K562 (cell line): ENCODE data around the gene WEE1. TPM values are rescaled to one million over a fixed set of nuclear protein-coding genes. Genes with fewer than 3 reads are reported as not detected.
A peak's percentile ranks its signal among the peaks of the same experiment; 100 is the strongest.

ENCODE experiments used
- BRD4 ChIP-seq: fragments of 200-600 bp; sonication (generic); IDR thresholded peaks from 2 replicates; pipeline ENCODE4 v1.6.1; 2017; ENCODE audit warnings: inconsistent platforms
- ELF1 ChIP-seq: fragments of 200-800 bp; sonication (Bioruptor generic); IDR thresholded peaks from 2 replicates; pipeline ENCODE4 v1.6.1; 2016; ENCODE audit warnings: missing genetic modification characterization, missing compliant biosample characterization
- HMG20B ChIP-seq: fragments of 250-450 bp; sonication (Bioruptor Pico); IDR thresholded peaks from 2 replicates; pipeline ENCODE4 v1.5.0; 2021; ENCODE audit warnings: mild to moderate bottlenecking
- HSF4 ChIP-seq: fragments of 250-450 bp; sonication (Bioruptor Pico); IDR thresholded peaks from 2 replicates; pipeline ENCODE4 v2.1.2; 2022; ENCODE audit warnings: mild to moderate bottlenecking, moderate library complexity, borderline replicate concordance
- IFI16 ChIP-seq: fragments of 250-450 bp; sonication (Bioruptor Pico); IDR thresholded peaks from 2 replicates; pipeline ENCODE4 v2.1.2; 2022; ENCODE audit warnings: mild to moderate bottlenecking, inconsistent platforms
- KLF1 ChIP-seq: fragments of 450-650 bp; IDR thresholded peaks from 2 replicates; pipeline ENCODE4 v1.6.1; 2016; ENCODE audit warnings: missing genetic modification characterization, missing compliant biosample characterization
- KLF16 ChIP-seq: IDR thresholded peaks from 2 replicates; pipeline ENCODE4 v1.6.1; 2016; ENCODE audit warnings: antibody characterized with exemption
- MAFF ChIP-seq: IDR thresholded peaks from 2 replicates; pipeline ENCODE4 v1.6.1; 2012; ENCODE audit warnings: low read length, improper control_type of control experiment
- NR2F6 ChIP-seq: fragments of 450-650 bp; formaldehyde crosslinking; IDR thresholded peaks from 2 replicates; pipeline ENCODE4 v1.4.0; 2020; ENCODE audit warnings: mild to moderate bottlenecking
- SUPT5H ChIP-seq: fragments of 450-650 bp; IDR thresholded peaks from 2 replicates; pipeline ENCODE4 v1.6.1; 2016
- TAF9B ChIP-seq: fragments of 450-650 bp; IDR thresholded peaks from 2 replicates; pipeline ENCODE4 v1.6.1; 2018; ENCODE audit warnings: mild to moderate bottlenecking; ENCODE audit not compliant: partially characterized antibody
- TEAD4 ChIP-seq, 2 experiments: sonication (generic) in 1 of 2; formaldehyde crosslinking in 1 of 2; IDR thresholded peaks; 2 replicates each; pipeline versions ENCODE4 v1.6.1 to v1.8.0; 2012 to 2022; ENCODE audit warnings: borderline replicate concordance in 1 of 2, inconsistent platforms in 1 of 2, low read length in 1 of 2, mild to moderate bottlenecking in 1 of 2, missing genetic modification reagents in 1 of 2
- ZNF239 ChIP-seq: fragments of 250-450 bp; sonication (Bioruptor Pico); IDR thresholded peaks from 2 replicates; pipeline ENCODE4 v1.4.0; 2020; ENCODE audit warnings: mild to moderate bottlenecking
- ZNF644 ChIP-seq: fragments of 200-800 bp; sonication (Bioruptor generic); IDR thresholded peaks from 2 replicates; pipeline ENCODE4 v1.6.1; 2016; ENCODE audit warnings: low read depth, missing genetic modification characterization, missing compliant biosample characterization
- ZNF707 ChIP-seq: fragments of 250-450 bp; sonication (Bioruptor Pico); conservative IDR thresholded peaks from 2 replicates; pipeline ENCODE4 v1.8.0; 2022; ENCODE audit warnings: inconsistent platforms, mild to moderate bottlenecking, moderate library complexity
- polyA plus RNA-seq, 8 experiments: library from polyadenylated mRNA; depleted of rRNA in 4 of 8; stranded (reverse) in 5 of 8; unstranded in 3 of 8; fragments of >200 nt; fragmentation: Nextera tagmentation in 2 of 8; fragmentation: Illumina TruSeq in 1 of 8; extraction: Ambion mirVana in 2 of 8; extraction: Trizol in 1 of 8; gene quantifications; 2 replicates each; pipeline versions ENCODE4 v1.2.1 to v1.2.3, GENCODE V29; 2011 to 2014; ENCODE audit warnings: inconsistent platforms in 1 of 8, missing spikeins in 1 of 8
- total RNA-seq, 7 experiments: library from RNA; depleted of rRNA in 6 of 7; stranded (reverse); fragments of >200 nt in 6 of 7; fragmentation: Illumina TruSeq in 2 of 7; extraction: Trizol in 2 of 7; gene quantifications; 2 replicates each; pipeline versions ENCODE4 v1.2.1 to v1.2.3, GENCODE V29; 2011 to 2021; ENCODE audit warnings: low replicate concordance in 1 of 7
- TF ChIP-seq, protein P1 (sequence below): fragments of 450-650 bp; formaldehyde crosslinking; IDR thresholded peaks from 2 replicates; pipeline ENCODE4 v1.4.0; 2022; ENCODE audit warnings: missing genetic modification characterization
- TF ChIP-seq, protein P2 (sequence below): fragments of 450-650 bp; formaldehyde crosslinking; IDR thresholded peaks from 2 replicates; pipeline ENCODE4 v1.4.0; 2020; ENCODE audit warnings: mild to moderate bottlenecking
- TF ChIP-seq, protein P3 (sequence below), 2 experiments: fragments of 250-450 bp in 1 of 2; fragments of 450-650 bp in 1 of 2; sonication (Bioruptor Pico) in 1 of 2; IDR thresholded peaks; 2 replicates each; pipeline versions ENCODE4 v1.6.1 to v1.8.0; 2016 to 2021; ENCODE audit warnings: mild to moderate bottlenecking in 2 of 2, moderate library complexity in 2 of 2, missing compliant biosample characterization in 1 of 2, missing genetic modification characterization in 1 of 2
- TF ChIP-seq, protein P4 (sequence below): sonication (generic); formaldehyde crosslinking; IDR thresholded peaks from 2 replicates; pipeline ENCODE4 v1.8.1; 2023; ENCODE audit warnings: mild to moderate bottlenecking, missing genetic modification reagents
- TF ChIP-seq, protein P5 (sequence below): fragments of 450-650 bp; IDR thresholded peaks from 2 replicates; pipeline ENCODE4 v1.6.1; 2016; ENCODE audit warnings: mild to moderate bottlenecking

WEE1 gene
- total and polyA plus RNA-seq, 9 of the 15 experiments (the other 6 are each of a cell fraction or from before 2014, with no cell fraction given): 21.9 to 99.0 (median 67.4) TPM

DNA sequence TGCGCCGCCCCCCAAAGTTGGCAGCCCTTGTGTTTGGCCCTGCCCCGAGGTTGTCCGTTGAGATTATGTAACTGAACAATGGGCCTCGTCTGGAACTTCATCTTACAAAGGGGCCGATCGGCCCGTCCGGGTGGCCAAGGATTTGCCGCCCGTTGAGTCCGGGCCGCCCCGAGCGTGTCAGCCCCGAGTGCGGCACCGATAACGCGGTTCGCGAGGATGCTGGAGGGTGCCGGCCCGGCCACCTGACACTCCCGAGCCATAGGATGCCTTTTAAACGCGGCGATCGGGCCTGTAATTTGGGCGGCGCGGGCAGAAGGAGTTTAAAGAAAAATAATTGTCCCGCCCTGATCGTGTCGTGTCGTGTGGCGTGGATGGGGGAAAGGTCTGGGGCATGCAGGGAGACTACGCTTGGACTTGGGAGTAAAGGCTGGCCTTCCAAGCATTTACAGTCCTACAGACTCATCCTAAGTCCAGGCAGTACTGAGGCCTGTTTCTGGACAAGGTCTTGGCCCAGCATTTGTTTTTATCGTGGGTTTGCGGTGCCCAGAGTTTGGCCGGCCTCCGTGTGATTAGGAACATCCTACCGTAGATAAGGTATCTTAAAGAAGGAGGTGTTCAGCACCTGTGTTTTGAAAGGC lies 1.3 kb downstream of the WEE1 start (continued):
- TF ChIP-seq, protein P1, sequence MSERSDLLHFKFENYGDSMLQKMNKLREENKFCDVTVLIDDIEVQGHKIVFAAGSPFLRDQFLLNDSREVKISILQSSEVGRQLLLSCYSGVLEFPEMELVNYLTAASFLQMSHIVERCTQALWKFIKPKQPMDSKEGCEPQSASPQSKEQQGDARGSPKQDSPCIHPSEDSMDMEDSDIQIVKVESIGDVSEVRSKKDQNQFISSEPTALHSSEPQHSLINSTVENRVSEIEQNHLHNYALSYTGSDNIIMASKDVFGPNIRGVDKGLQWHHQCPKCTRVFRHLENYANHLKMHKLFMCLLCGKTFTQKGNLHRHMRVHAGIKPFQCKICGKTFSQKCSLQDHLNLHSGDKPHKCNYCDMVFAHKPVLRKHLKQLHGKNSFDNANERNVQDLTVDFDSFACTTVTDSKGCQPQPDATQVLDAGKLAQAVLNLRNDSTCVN (CRISPR knock-in tag): no peak
- TF ChIP-seq NR2F6 (CRISPR knock-in tag) (no peak), KLF1 (tag) (no peak), ZNF707 (CRISPR knock-in tag) (no peak), IFI16 (CRISPR knock-in tag) (no peak), ELF1 (tag) (no peak), ZNF239 (no peak), KLF16 (peak; percentile 5; the same call in 1 of the 2 replicates), TEAD4 (IDR thresholded peaks at IDR 0.05; ENCODE audit: low read length) (peak; percentile 66; the same call in 1 of the 2 replicates), TEAD4 (CRISPR knock-in tag; IDR thresholded peaks at IDR 0.05; ENCODE audit: borderline replicate concordance) (no peak), MAFF (no peak), HMG20B (CRISPR knock-in tag) (no peak), HSF4 (CRISPR knock-in tag) (no peak), BRD4 (peak; percentile 64; the same call in 1 of the 2 replicates), TAF9B (no peak), ZNF644 (no peak), SUPT5H (peak; percentile 64)
- TF ChIP-seq, protein P2, sequence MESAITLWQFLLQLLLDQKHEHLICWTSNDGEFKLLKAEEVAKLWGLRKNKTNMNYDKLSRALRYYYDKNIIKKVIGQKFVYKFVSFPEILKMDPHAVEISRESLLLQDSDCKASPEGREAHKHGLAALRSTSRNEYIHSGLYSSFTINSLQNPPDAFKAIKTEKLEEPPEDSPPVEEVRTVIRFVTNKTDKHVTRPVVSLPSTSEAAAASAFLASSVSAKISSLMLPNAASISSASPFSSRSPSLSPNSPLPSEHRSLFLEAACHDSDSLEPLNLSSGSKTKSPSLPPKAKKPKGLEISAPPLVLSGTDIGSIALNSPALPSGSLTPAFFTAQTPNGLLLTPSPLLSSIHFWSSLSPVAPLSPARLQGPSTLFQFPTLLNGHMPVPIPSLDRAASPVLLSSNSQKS (CRISPR knock-in tag): no peak
- TF ChIP-seq, protein P3, sequence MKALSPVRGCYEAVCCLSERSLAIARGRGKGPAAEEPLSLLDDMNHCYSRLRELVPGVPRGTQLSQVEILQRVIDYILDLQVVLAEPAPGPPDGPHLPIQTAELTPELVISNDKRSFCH (CRISPR knock-in tag; IDR thresholded peaks at IDR 0.05): no peak
- TF ChIP-seq, protein P3 (tag; IDR thresholded peaks at IDR 0.05): 0 out of 2 replicates have a peak, but pooled peaks have one; percentile 32
- TF ChIP-seq, protein P4, sequence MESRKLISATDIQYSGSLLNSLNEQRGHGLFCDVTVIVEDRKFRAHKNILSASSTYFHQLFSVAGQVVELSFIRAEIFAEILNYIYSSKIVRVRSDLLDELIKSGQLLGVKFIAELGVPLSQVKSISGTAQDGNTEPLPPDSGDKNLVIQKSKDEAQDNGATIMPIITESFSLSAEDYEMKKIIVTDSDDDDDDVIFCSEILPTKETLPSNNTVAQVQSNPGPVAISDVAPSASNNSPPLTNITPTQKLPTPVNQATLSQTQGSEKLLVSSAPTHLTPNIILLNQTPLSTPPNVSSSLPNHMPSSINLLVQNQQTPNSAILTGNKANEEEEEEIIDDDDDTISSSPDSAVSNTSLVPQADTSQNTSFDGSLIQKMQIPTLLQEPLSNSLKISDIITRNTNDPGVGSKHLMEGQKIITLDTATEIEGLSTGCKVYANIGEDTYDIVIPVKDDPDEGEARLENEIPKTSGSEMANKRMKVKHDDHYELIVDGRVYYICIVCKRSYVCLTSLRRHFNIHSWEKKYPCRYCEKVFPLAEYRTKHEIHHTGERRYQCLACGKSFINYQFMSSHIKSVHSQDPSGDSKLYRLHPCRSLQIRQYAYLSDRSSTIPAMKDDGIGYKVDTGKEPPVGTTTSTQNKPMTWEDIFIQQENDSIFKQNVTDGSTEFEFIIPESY (CRISPR knock-in tag): peak; percentile 10; the same call in 1 of the 2 replicates
- TF ChIP-seq, protein P5, sequence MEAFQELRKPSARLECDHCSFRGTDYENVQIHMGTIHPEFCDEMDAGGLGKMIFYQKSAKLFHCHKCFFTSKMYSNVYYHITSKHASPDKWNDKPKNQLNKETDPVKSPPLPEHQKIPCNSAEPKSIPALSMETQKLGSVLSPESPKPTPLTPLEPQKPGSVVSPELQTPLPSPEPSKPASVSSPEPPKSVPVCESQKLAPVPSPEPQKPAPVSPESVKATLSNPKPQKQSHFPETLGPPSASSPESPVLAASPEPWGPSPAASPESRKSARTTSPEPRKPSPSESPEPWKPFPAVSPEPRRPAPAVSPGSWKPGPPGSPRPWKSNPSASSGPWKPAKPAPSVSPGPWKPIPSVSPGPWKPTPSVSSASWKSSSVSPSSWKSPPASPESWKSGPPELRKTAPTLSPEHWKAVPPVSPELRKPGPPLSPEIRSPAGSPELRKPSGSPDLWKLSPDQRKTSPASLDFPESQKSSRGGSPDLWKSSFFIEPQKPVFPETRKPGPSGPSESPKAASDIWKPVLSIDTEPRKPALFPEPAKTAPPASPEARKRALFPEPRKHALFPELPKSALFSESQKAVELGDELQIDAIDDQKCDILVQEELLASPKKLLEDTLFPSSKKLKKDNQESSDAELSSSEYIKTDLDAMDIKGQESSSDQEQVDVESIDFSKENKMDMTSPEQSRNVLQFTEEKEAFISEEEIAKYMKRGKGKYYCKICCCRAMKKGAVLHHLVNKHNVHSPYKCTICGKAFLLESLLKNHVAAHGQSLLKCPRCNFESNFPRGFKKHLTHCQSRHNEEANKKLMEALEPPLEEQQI: no peak
